Measurements from ENCODE around the gene IL13RA1. TPM values are rescaled to one million over a fixed set of nuclear protein-coding genes. Genes with fewer than 3 reads are reported as not detected.
"Not testable (repeated sequence)": the region's sequence is repeated elsewhere in the genome, so short reads cannot be mapped to it uniquely, and the experiment has no call there.

The IL13RA1 gene
- total RNA-seq, 1 experiment from 2014 or later, result 33.2 TPM

DNA sequence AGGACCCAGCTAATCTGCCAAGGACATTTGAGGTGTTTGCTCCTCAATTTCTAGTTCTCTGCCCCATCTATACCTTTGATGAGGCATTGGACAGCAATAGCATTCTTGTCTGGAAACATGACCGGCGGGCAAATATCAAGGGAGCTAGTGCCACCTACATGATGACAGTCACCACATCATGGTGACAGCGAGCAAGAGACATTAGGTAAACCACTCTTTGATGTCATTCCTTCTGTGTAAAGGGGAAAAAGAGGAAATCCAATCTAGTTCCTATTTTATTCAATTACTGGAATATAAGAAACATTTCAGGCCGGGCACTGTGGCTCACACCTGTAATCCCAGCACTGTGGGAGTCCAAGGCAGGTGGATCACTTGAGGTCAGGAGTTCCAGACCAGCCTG lies 20.7 kb upstream of the IL13RA1 start:
- Mint-ChIP-seq H3K27me3 (ENCODE audit: insufficient read depth, unreplicated experiment) (no peaks in the 10 kb centered on the region), H3K4me1 (ENCODE audit: low read depth, unreplicated experiment) (peaks cover 5% of the 10 kb centered on the region), H3K36me3 (ENCODE audit: insufficient read depth, unreplicated experiment) (no peaks in the 10 kb centered on the region), H3K4me3 (ENCODE audit: unreplicated experiment) (no peak overlapping the region), H3K9me3 (ENCODE audit: unreplicated experiment) (no peaks in the 10 kb centered on the region), H3K27ac (ENCODE audit: unreplicated experiment) (no peak overlapping the region)
- intact Hi-C loops (cut with micrococcal nuclease; ENCODE audit: unreplicated experiment), result no loop called here
- H3K36me3 ChIP-seq (ENCODE audit: control insufficient read depth, insufficient read depth, low read length), result no peaks in the 10 kb centered on the region
- BruUV-seq (replicated peaks), result no TSS peak
- no peaks in the 10 kb centered on the region for H3K4me1 ChIP-seq
- no peaks in the 10 kb centered on the region for H3K9me3 ChIP-seq
- no peak overlapping the region for H3K4me3 ChIP-seq (ENCODE audit: low read depth, low read length)
- DNase-seq, result no peak
- H3K27me3 ChIP-seq (replicated peaks; ENCODE audit: control insufficient read depth, insufficient read depth, low read length), result no peaks in the 10 kb centered on the region
- TF ChIP-seq, protein P1, sequence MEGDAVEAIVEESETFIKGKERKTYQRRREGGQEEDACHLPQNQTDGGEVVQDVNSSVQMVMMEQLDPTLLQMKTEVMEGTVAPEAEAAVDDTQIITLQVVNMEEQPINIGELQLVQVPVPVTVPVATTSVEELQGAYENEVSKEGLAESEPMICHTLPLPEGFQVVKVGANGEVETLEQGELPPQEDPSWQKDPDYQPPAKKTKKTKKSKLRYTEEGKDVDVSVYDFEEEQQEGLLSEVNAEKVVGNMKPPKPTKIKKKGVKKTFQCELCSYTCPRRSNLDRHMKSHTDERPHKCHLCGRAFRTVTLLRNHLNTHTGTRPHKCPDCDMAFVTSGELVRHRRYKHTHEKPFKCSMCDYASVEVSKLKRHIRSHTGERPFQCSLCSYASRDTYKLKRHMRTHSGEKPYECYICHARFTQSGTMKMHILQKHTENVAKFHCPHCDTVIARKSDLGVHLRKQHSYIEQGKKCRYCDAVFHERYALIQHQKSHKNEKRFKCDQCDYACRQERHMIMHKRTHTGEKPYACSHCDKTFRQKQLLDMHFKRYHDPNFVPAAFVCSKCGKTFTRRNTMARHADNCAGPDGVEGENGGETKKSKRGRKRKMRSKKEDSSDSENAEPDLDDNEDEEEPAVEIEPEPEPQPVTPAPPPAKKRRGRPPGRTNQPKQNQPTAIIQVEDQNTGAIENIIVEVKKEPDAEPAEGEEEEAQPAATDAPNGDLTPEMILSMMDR (IDR thresholded peaks at IDR 0.05; ENCODE audit: insufficient read depth in 1 of 2, low read depth in 1 of 2, low read length in 1 of 2, severe bottlenecking in 1 of 2, unreplicated experiment in 1 of 2), result no peak
- CTCF ChIA-PET, result no interaction called here
- POLR2A ChIA-PET, result no interaction called here

DNA sequence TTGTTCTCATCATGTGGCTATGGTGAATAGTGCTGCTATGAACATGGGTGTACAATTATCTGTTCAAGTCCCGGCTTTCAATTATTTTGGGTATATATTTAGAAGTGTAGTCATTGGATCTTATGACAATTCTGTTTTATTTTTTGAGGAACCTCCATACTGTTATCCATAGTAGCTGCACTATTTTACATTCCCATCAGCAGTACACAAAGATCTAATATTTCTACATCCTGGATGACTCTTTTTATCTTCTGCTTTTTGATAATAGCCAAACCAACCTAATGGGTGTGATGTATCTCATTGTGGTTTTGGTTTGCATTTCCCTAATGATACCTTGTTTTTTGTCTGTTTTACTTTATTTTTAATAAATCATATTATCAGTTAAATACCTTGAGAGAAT lies 12.9 kb upstream of the IL13RA1 start:
- Histone ChIP-seq H3K4me3 (ENCODE audit: low read depth, low read length) (no peak overlapping the region), H3K4me1 (no peaks in the 10 kb centered on the region), H3K9me3 (no peaks in the 10 kb centered on the region), H3K36me3 (ENCODE audit: control insufficient read depth, insufficient read depth, low read length) (no peaks in the 10 kb centered on the region), H3K27me3 (replicated peaks; ENCODE audit: control insufficient read depth, insufficient read depth, low read length) (no peaks in the 10 kb centered on the region)
- CTCF ChIA-PET, result no interaction called here
- Mint-ChIP-seq H3K9me3 (ENCODE audit: unreplicated experiment) (no peaks in the 10 kb centered on the region), H3K4me3 (ENCODE audit: unreplicated experiment) (no peak overlapping the region), H3K36me3 (ENCODE audit: insufficient read depth, unreplicated experiment) (no peaks in the 10 kb centered on the region), H3K27ac (ENCODE audit: unreplicated experiment) (no peak overlapping the region), H3K27me3 (ENCODE audit: insufficient read depth, unreplicated experiment) (no peaks in the 10 kb centered on the region), H3K4me1 (ENCODE audit: low read depth, unreplicated experiment) (no peaks in the 10 kb centered on the region)
- intact Hi-C loops (cut with micrococcal nuclease; ENCODE audit: unreplicated experiment), result no loop called here
- DNase-seq, result no peak
- TF ChIP-seq, protein P1 (IDR thresholded peaks at IDR 0.05; ENCODE audit: insufficient read depth in 1 of 2, low read depth in 1 of 2, low read length in 1 of 2, severe bottlenecking in 1 of 2, unreplicated experiment in 1 of 2), result no peak
- no TSS peak for BruUV-seq (replicated peaks)
- POLR2A ChIA-PET, result no interaction called here

DNA sequence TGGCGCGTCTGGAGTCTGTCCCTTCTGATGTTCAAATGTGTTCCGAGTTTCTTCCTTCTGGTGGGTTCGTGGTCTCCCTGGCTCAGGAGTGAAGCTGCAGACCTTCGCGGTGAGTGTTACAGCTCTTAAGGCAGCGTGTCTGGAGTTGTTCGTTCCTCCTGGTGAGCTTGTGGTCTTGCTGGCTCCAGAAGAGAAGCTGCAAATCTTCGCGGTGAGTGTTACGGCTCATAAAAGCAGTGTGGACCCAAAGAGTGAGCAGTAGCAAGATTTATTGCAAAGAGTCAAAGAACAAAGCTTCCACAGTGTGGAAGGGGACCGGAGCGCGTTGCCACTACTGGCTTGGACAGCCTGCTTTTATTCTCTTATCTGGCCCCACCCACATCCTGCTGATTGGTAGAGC lies 11.5 kb upstream of the IL13RA1 start:
- H3K27me3 Mint-ChIP-seq (ENCODE audit: insufficient read depth, unreplicated experiment); POLR2A ChIA-PET; intact Hi-C loops (cut with micrococcal nuclease; ENCODE audit: unreplicated experiment); H3K4me3 Mint-ChIP-seq (ENCODE audit: unreplicated experiment); H3K9me3 Mint-ChIP-seq (ENCODE audit: unreplicated experiment); CTCF ChIA-PET; H3K4me1 ChIP-seq; H3K27me3 ChIP-seq (replicated peaks; ENCODE audit: control insufficient read depth, insufficient read depth, low read length); H3K36me3 ChIP-seq (ENCODE audit: control insufficient read depth, insufficient read depth, low read length); H3K27ac Mint-ChIP-seq (ENCODE audit: unreplicated experiment); H3K4me3 ChIP-seq (ENCODE audit: low read depth, low read length); DNase-seq; H3K36me3 Mint-ChIP-seq (ENCODE audit: insufficient read depth, unreplicated experiment); H3K4me1 Mint-ChIP-seq (ENCODE audit: low read depth, unreplicated experiment); H3K9me3 ChIP-seq; BruUV-seq (replicated peaks): not testable (repeated sequence)

DNA sequence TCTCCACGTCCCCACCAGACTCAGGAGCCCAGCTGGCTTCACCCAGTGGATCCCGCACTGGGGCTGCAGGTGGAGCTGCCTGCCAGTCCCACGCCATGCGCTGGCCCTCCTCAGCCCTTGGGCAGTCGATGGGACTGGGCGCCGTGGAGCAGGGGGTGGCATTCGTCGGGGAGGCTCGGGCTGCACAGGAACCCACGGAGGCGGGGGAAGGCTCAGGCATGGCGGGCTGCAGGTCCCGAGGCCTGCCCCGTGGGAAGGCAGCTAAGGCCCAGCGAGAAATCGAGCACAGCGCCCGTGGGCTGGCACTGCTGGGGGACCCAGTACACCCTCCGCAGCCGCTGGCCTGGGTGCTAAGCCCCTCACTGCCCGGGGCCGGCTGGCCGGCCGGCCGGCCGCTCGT lies 10.6 kb upstream of the IL13RA1 start:
- H3K27me3 Mint-ChIP-seq (ENCODE audit: insufficient read depth, unreplicated experiment); H3K27me3 ChIP-seq (replicated peaks; ENCODE audit: control insufficient read depth, insufficient read depth, low read length); intact Hi-C loops (cut with micrococcal nuclease; ENCODE audit: unreplicated experiment); H3K9me3 Mint-ChIP-seq (ENCODE audit: unreplicated experiment); DNase-seq; H3K9me3 ChIP-seq; H3K4me3 ChIP-seq (ENCODE audit: low read depth, low read length); H3K4me3 Mint-ChIP-seq (ENCODE audit: unreplicated experiment); CTCF ChIA-PET; H3K4me1 Mint-ChIP-seq (ENCODE audit: low read depth, unreplicated experiment); POLR2A ChIA-PET; H3K36me3 ChIP-seq (ENCODE audit: control insufficient read depth, insufficient read depth, low read length); H3K27ac Mint-ChIP-seq (ENCODE audit: unreplicated experiment); H3K36me3 Mint-ChIP-seq (ENCODE audit: insufficient read depth, unreplicated experiment); BruUV-seq (replicated peaks); H3K4me1 ChIP-seq: not testable (repeated sequence)
